Measurements from ENCODE around the gene FBN2.
"Not testable (repeated sequence)": the region's sequence is repeated elsewhere in the genome, so short reads cannot be mapped to it uniquely, and the experiment has no call there.

GRCh38 chr5:128503727-128504126 is 34.3 kb downstream of the FBN2 start:
- not testable (repeated sequence) for TF ChIP-seq POLR2A, POLR2AphosphoS5 (IDR thresholded peaks at IDR 0.05; ENCODE audit: low read depth, low read length)
